ENCODE measurements around the gene CLEC9A.

GRCh38 chr12:10042167-10042566 lies 11.7 kb downstream of the CLEC9A start:
- TF ChIP-seq CTCF (conservative IDR thresholded peaks at IDR 0.05 in 1 of 2, IDR thresholded peaks at IDR 0.05 in 1 of 2; ENCODE audit: low read depth in 1 of 2, low read length in 2 of 2) (no peak), EZH2 (IDR thresholded peaks at IDR 0.05; ENCODE audit: low read length, missing control alignments) (no peak)
